IPS-15b (cell line): Measurements from ENCODE around the gene HOXD3.

Experiments
- H3K27me3 ChIP-seq: one replicate; pipeline ENCODE4 v1.6.1; 2013; ENCODE audit warnings: low read length; ENCODE audit not compliant: control insufficient read depth, insufficient read depth
- H3K36me3 ChIP-seq: one replicate; pipeline ENCODE4 v1.6.1; 2013; ENCODE audit warnings: low read length; ENCODE audit not compliant: control insufficient read depth, insufficient read depth
- H3K4me1 ChIP-seq: one replicate; pipeline ENCODE4 v1.6.1; 2013; ENCODE audit warnings: mild to moderate bottlenecking, low read length; ENCODE audit not compliant: control insufficient read depth, insufficient read depth
- H3K4me3 ChIP-seq: one replicate; pipeline ENCODE4 v1.5.1; 2013; ENCODE audit warnings: low read depth, low read length
- H3K9ac ChIP-seq: one replicate; pipeline ENCODE4 v1.6.1; 2013; ENCODE audit warnings: low read depth, mild to moderate bottlenecking, low read length
- H3K9me3 ChIP-seq: one replicate; pipeline ENCODE4 v1.6.1; 2013; ENCODE audit warnings: mild to moderate bottlenecking, low read length; ENCODE audit not compliant: control insufficient read depth, insufficient read depth

The HOXD3 gene

DNA sequence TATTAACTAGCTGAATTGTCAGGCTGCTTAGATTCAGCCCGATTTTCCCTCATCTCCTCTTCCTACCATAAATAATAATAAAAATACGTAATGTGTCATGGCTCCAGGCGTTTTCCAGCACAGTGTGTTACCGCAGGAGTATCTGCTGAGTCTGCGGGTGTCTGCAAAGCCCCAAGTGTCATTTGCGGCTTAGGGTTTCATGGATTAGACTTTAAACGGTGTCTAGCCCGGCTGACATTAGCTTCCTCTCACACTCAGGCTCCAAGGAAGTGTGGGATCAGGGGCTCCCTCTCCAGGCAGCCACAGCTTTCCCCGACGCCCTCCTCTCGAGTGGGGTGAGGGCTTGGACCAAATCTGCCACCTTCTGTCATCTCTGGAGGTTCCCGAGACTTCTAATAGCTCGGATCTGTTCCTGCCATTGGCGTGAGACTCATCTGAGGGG, 17.3 kb downstream of the HOXD3 start:
- no peak overlapping the region for H3K9ac ChIP-seq
- H3K9me3 ChIP-seq, result no peaks in the 10 kb centered on the region
- H3K4me3 ChIP-seq, result peak overlapping the region; percentile 18
- H3K4me1 ChIP-seq, result peaks cover 28% of the 10 kb centered on the region
- H3K27me3 ChIP-seq, result peaks cover 99% of the 10 kb centered on the region
- no peaks in the 10 kb centered on the region for H3K36me3 ChIP-seq

- H3K9me3 ChIP-seq, result no peaks in the 10 kb centered on the region
- H3K4me1 ChIP-seq, result peaks cover 28% of the 10 kb centered on the region
- H3K4me3 ChIP-seq, result peak overlapping the region; percentile 24
- H3K27me3 ChIP-seq, result peaks cover 99% of the 10 kb centered on the region
- no peak overlapping the region for H3K9ac ChIP-seq
- no peaks in the 10 kb centered on the region for H3K36me3 ChIP-seq
Observed at GRCh38 chr2:176174824-176175708, 18.0 kb downstream of the HOXD3 start.

DNA sequence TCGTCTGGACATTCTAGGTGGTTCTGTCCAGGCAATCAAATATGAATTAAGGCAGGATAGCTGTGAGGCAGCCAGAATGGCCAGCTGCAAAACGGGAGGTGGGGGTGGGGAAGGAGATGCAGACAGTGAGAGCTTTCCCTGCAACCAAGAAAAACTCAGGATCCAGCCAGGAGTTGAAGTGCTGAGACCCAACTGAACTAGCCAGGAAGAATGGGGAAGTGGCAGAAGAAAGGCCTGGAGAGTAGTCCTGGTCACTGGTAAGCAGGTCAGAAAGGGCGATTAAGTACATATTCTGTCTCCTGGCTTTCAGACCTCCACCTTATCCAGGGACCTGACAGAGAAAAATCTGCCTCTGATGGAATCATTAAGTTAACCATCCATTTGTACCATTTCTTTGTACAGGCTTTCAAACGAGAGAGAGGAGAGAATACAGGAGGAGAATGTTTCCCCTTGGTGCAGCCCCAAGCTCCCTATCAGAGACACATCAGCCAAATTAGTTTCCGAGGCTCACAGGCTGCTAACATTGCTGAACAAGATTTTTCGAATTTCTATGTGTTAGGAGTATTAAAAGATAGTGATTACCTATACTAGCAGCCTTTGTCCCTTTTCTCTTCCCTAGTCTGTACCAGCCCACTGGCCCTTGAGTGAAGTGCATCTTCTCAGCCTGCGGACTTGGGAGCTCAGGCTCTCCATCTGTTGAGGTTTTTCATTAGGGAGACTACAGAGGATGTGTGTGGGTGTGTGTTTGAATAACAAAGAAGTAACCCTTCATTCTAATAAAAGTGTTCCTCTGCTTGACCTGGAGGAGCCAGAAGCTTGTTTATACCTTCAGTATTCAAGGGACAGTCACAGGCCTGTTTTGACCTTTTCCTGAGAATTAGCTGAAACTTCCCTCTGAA, 18.9 kb downstream of the HOXD3 start:
- no peaks in the 10 kb centered on the region for H3K9me3 ChIP-seq
- H3K36me3 ChIP-seq, result no peaks in the 10 kb centered on the region
- H3K4me1 ChIP-seq, result peaks cover 26% of the 10 kb centered on the region
- no peak overlapping the region for H3K9ac ChIP-seq
- peaks cover 99% of the 10 kb centered on the region for H3K27me3 ChIP-seq
- peak overlapping the region; percentile 24 for H3K4me3 ChIP-seq

DNA sequence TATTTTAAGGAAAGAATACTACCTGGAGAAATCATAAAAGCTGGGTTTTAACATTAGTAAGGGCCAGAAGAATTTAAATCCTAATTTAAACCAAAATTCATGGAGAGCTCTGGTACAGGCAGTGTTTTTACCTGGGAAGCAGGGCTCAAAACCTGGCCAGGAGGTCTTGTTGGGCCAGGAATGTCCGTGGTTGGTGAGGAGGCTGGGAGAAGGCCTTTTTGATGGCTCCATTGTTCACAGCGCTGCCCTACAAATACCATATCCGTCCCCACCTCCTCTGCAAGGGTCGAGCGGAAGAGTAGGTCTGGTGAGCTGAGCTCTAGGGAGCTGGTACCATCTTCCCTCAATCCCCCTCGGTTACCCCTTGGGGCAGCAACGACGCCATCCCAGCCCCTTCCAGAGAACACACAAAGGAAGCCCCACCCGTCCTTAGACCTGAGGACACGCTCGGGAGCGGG, 20.5 kb downstream of the HOXD3 start:
- Histone ChIP-seq H3K9me3 (no peaks in the 10 kb centered on the region), H3K9ac (no peak overlapping the region), H3K27me3 (peaks cover 99% of the 10 kb centered on the region), H3K4me3 (peak overlapping the region; percentile 57), H3K4me1 (peaks cover 24% of the 10 kb centered on the region), H3K36me3 (no peaks in the 10 kb centered on the region)

- H3K4me3 ChIP-seq, result peak overlapping the region; percentile 57
- no peak overlapping the region for H3K9ac ChIP-seq
- H3K27me3 ChIP-seq, result peaks cover 99% of the 10 kb centered on the region
- no peaks in the 10 kb centered on the region for H3K9me3 ChIP-seq
- H3K4me1 ChIP-seq, result peaks cover 24% of the 10 kb centered on the region
- no peaks in the 10 kb centered on the region for H3K36me3 ChIP-seq
Observed at GRCh38 chr2:176178038-176178756, 21.1 kb downstream of the HOXD3 start.

- Histone ChIP-seq H3K36me3 (no peaks in the 10 kb centered on the region), H3K4me3 (peak overlapping the region; percentile 5), H3K9ac (no peak overlapping the region), H3K4me1 (peaks cover 24% of the 10 kb centered on the region), H3K27me3 (peaks cover 99% of the 10 kb centered on the region), H3K9me3 (no peaks in the 10 kb centered on the region)
Observed at GRCh38 chr2:176178757-176179295, 21.7 kb downstream of the HOXD3 start.

GRCh38 chr2:176181551-176181950, 24.4 kb downstream of the HOXD3 start:
- H3K27me3 ChIP-seq, result peaks cover 99% of the 10 kb centered on the region

DNA sequence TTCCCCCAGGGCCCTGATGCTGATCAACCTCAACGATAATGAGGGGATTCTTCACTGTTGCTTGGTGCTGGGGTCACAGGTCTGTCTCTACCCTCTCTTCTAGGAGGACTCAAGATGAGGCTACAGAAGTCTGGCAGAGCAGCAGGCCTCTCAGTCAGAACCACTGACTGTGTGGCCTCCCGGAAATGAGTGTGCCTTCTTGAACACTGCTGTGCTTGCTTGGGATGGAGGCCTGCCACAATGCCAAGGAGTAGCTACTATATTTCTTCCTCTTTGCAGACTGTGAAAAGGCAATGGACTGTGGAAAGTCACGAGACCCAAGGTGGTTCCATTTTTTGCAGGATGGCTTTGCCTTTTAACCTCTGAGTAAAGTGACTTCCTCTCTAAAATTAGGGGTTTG, 25.6 kb downstream of the HOXD3 start:
- peaks cover 98% of the 10 kb centered on the region for H3K27me3 ChIP-seq

More at GRCh38 chr2:176181551-176181950, 24.4 kb downstream of the HOXD3 start:
- Histone ChIP-seq H3K9ac (no peak overlapping the region), H3K9me3 (no peaks in the 10 kb centered on the region), H3K4me1 (peaks cover 9% of the 10 kb centered on the region), H3K36me3 (no peaks in the 10 kb centered on the region), H3K4me3 (no peak overlapping the region)

DNA sequence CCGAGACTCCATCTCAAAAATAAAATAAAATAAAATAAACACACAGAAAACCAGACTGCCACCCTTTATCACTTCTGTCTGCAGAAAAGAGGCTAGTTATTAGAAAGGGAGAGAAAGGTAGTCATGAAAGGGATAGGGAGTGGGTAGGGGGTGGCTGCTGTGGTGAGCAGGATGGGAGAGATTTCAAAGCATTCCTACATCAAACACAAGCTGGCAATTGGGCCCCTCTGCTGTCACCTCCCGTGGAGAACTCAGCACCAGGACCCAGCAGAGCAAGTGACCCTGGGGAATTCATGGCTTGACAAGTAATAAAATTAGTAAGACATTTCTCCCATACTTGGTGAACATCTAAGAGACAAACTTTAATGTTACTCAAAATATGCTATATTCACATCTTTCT, 27.6 kb downstream of the HOXD3 start:
- H3K36me3 ChIP-seq, result no peaks in the 10 kb centered on the region
- H3K4me1 ChIP-seq, result peaks cover 2% of the 10 kb centered on the region
- no peaks in the 10 kb centered on the region for H3K9me3 ChIP-seq
- no peak overlapping the region for H3K4me3 ChIP-seq
- H3K27me3 ChIP-seq, result peaks cover 97% of the 10 kb centered on the region
- H3K9ac ChIP-seq, result no peak overlapping the region

More for the DNA sequence above, 25.6 kb downstream of the HOXD3 start:
- Histone ChIP-seq H3K36me3 (no peaks in the 10 kb centered on the region), H3K9ac (no peak overlapping the region), H3K4me3 (no peak overlapping the region), H3K9me3 (no peaks in the 10 kb centered on the region), H3K4me1 (peaks cover 5% of the 10 kb centered on the region)

DNA sequence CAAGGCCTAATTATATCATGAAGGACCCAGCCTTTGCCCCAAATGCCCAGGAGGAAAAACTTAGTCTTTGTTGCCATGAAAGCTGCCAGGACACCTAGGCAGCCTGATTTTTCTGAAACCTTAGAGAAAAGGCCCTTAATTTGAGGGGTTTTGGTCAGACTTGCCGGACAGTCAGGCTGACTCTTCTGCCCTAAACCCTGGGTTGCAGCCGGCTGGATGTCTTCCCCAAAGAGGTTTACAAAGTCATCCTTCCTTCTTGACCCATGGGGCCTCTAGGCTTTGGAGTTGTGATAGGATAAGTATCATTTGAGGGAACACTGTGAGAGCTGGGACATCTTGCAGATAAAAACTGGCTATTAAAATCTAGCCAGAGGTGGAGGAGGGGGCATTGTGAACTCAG, 28.9 kb downstream of the HOXD3 start:
- Histone ChIP-seq H3K27me3 (peaks cover 97% of the 10 kb centered on the region), H3K4me1 (peaks cover 2% of the 10 kb centered on the region), H3K9ac (no peak overlapping the region), H3K36me3 (no peaks in the 10 kb centered on the region), H3K4me3 (no peak overlapping the region), H3K9me3 (peaks cover 3% of the 10 kb centered on the region)
